A549 (cell line): ENCODE data around the gene DIPK1B. TPM values are rescaled to one million over a fixed set of nuclear protein-coding genes. Genes with fewer than 3 reads are reported as not detected.

ENCODE experiments used
- ATAC-seq, 2 experiments: fragments of 200-7000 bp in 1 of 2; fragments of >200 bp in 1 of 2; cut with Nextera tagmentation in 1 of 2; cut with Tn5 transposase in 1 of 2; 3 replicates each; pipeline versions ENCODE4 v1.8.0 to v1.9.1; 2018 to 2020; ENCODE audit warnings: mild to moderate bottlenecking in 1 of 2, moderate library complexity in 1 of 2
- CTCF ChIA-PET: fragments of 300-600 bp; sonication (Branson Sonifier 250); formaldehyde crosslinking; extraction: SDS; loops from one replicate; lab custom pipeline; 2021; ENCODE audit warnings: antibody characterized with exemption, inconsistent platforms; lab: Yijun Ruan, JAX
- POLR2A ChIA-PET: fragments of 350-600 bp; formaldehyde crosslinking; extraction: SDS; loops from one replicate; lab custom pipeline; 2021; ENCODE audit warnings: antibody characterized with exemption, inconsistent platforms; lab: Yijun Ruan, JAX
- DNase-seq, 2 experiments: peaks; one replicate each; pipeline versions ENCODE4 v3.0.0 to v3.0.0-alpha.2; 2011 to 2016; ENCODE audit warnings: low read depth in 1 of 2, low spot score in 1 of 2
- FAIRE-seq: peaks from 2 replicates; lab custom pipeline; 2011; peaks lifted over from hg19 to GRCh38; lab: Jason Lieb, UNC
- H3K27ac ChIP-seq, 2 experiments: fragments of >200 bp; sonication (Bioruptor Twin); formaldehyde crosslinking; 3 replicates each; pipeline ENCODE4 v1.5.1; 2016 to 2017
- H3K4me1 ChIP-seq: fragments of >200 bp; sonication (Bioruptor Twin); formaldehyde crosslinking; 3 replicates; pipeline ENCODE4 v1.6.1; 2016
- H3K4me2 ChIP-seq: fragments of >200 bp; sonication (Bioruptor Twin); formaldehyde crosslinking; 3 replicates; pipeline ENCODE4 v1.6.1; 2016
- H3K4me3 ChIP-seq: fragments of >200 bp; sonication (Bioruptor Twin); formaldehyde crosslinking; 3 replicates; pipeline ENCODE4 v1.5.1; 2016
- H3K9me3 ChIP-seq: fragments of >200 bp; sonication (Bioruptor Twin); formaldehyde crosslinking; 3 replicates; pipeline ENCODE4 v1.6.1; 2016
- CBX8 ChIP-seq: fragments of 200-600 bp; sonication (generic); IDR thresholded peaks from 2 replicates; pipeline ENCODE4 v1.6.1; 2016
- CEBPB ChIP-seq, 2 experiments: fragments of >200 bp in 1 of 2; sonication (Bioruptor Twin) in 1 of 2; formaldehyde crosslinking in 1 of 2; IDR thresholded peaks; 2 replicates each; pipeline ENCODE4 v1.6.1; 2012 to 2016
- CTCF ChIP-seq: fragments of >200 bp; sonication (Bioruptor Twin); formaldehyde crosslinking; IDR thresholded peaks from 3 replicates; pipeline ENCODE4 v1.5.1; 2016
- ESRRA ChIP-seq: fragments of 150-350 bp; IDR thresholded peaks from 2 replicates; pipeline ENCODE4 v1.6.1; 2014; ENCODE audit warnings: mild to moderate bottlenecking, low read length, borderline replicate concordance
- FOSB ChIP-seq: fragments of 250-450 bp; sonication (Bioruptor Pico); IDR thresholded peaks from 2 replicates; pipeline ENCODE4 v1.5.0; 2020; ENCODE audit warnings: mild to moderate bottlenecking, moderate library complexity
- FOXS1 ChIP-seq: fragments of 250-450 bp; sonication (Bioruptor Pico); IDR thresholded peaks from 2 replicates; pipeline ENCODE4 v1.5.0; 2020; ENCODE audit warnings: mild to moderate bottlenecking, moderate library complexity
- GATA3 ChIP-seq: IDR thresholded peaks from 2 replicates; pipeline ENCODE4 v1.6.1; 2012; ENCODE audit warnings: borderline replicate concordance
- HOXB5 ChIP-seq: fragments of 250-450 bp; sonication (Bioruptor Pico); IDR thresholded peaks from 2 replicates; pipeline ENCODE4 v1.5.0; 2020; ENCODE audit warnings: mild to moderate bottlenecking, moderate library complexity
- JUN ChIP-seq, 2 experiments: fragments of >200 bp; sonication (Bioruptor Twin); formaldehyde crosslinking; IDR thresholded peaks; 2 replicates in 1 of 2; 3 replicates in 1 of 2; pipeline ENCODE4 v1.6.1; 2016 to 2017
- KDM5A ChIP-seq: fragments of 200-600 bp; sonication (generic); IDR thresholded peaks from 2 replicates; pipeline ENCODE4 v1.6.1; 2016; ENCODE audit warnings: antibody characterized with exemption, mild to moderate bottlenecking
- MAZ ChIP-seq: fragments of 150-350 bp; IDR thresholded peaks from 2 replicates; pipeline ENCODE4 v1.6.1; 2014; ENCODE audit warnings: antibody characterized with exemption, low read depth, low read length, borderline replicate concordance
- NFE2L2 ChIP-seq: fragments of 150-350 bp; conservative IDR thresholded peaks from 2 replicates; pipeline ENCODE4 v1.6.1; 2014; ENCODE audit warnings: low read length
- NR3C1 ChIP-seq: fragments of >200 bp; sonication (Bioruptor Twin); formaldehyde crosslinking; IDR thresholded peaks from 3 replicates; pipeline ENCODE4 v1.6.1; 2017
- POLR2A ChIP-seq: IDR thresholded peaks from 2 replicates; pipeline ENCODE4 v1.6.1; 2012; ENCODE audit warnings: mild to moderate bottlenecking, low read length
- POLR2AphosphoS2 ChIP-seq: conservative IDR thresholded peaks from 2 replicates; pipeline ENCODE4 v1.6.1; 2012; ENCODE audit warnings: low read length, improper control_type of control experiment, inconsistent platforms
- RCOR1 ChIP-seq: fragments of 150-350 bp; IDR thresholded peaks from 2 replicates; pipeline ENCODE4 v1.6.1; 2014; ENCODE audit warnings: antibody characterized with exemption, low read length, low read depth
- RFX5 ChIP-seq: fragments of 450-650 bp; IDR thresholded peaks from 2 replicates; pipeline ENCODE4 v1.7.1; 2014; ENCODE audit warnings: antibody characterized with exemption, mild to moderate bottlenecking, moderate library complexity
- SMC3 ChIP-seq: fragments of >200 bp; sonication (Bioruptor Twin); formaldehyde crosslinking; IDR thresholded peaks from 3 replicates; pipeline ENCODE4 v1.6.1; 2018; ENCODE audit warnings: inconsistent platforms
- ZC3H11A ChIP-seq: fragments of 450-650 bp; IDR thresholded peaks from 2 replicates; pipeline ENCODE4 v1.6.1; 2014; ENCODE audit warnings: antibody characterized with exemption, mild to moderate bottlenecking
- ZSCAN20 ChIP-seq: fragments of 250-450 bp; sonication (Bioruptor Pico); IDR thresholded peaks from 2 replicates; pipeline ENCODE4 v1.8.0; 2022; ENCODE audit warnings: mild to moderate bottlenecking, moderate library complexity
- WGBS: methylation state at CpG from one replicate; pipeline ENCODE4 v1.1.6; 2017; ENCODE audit errors: missing lambda C conversion rate; 5-methylcytosine and 5-hydroxymethylcytosine counted together
- polyA plus RNA-seq, 4 experiments: library from polyadenylated mRNA; depleted of rRNA in 3 of 4; stranded (reverse); fragments of >200 nt; fragmentation: RNase III in 1 of 4; extraction: RNeasy Plus Mini Kit Qiagen cat#74134 plus additional on column Dnase treatment in 1 of 4; gene quantifications; 2 replicates in 3 of 4; 3 replicates in 1 of 4; pipeline ENCODE4 v1.2.3, GENCODE V29; 2011 to 2017
- TF ChIP-seq, protein P1 (sequence below): IDR thresholded peaks from 2 replicates; pipeline ENCODE4 v1.6.1; 2012
- TF ChIP-seq, protein P2 (sequence below): fragments of 250-450 bp; sonication (Bioruptor Pico); IDR thresholded peaks from 2 replicates; pipeline ENCODE4 v1.5.0; 2021; ENCODE audit warnings: mild to moderate bottlenecking, moderate library complexity, borderline replicate concordance

DIPK1B gene
- polyA plus RNA-seq, 2 of the 4 experiments (the other 2 are of a cell fraction), result 6.7 TPM

DNA sequence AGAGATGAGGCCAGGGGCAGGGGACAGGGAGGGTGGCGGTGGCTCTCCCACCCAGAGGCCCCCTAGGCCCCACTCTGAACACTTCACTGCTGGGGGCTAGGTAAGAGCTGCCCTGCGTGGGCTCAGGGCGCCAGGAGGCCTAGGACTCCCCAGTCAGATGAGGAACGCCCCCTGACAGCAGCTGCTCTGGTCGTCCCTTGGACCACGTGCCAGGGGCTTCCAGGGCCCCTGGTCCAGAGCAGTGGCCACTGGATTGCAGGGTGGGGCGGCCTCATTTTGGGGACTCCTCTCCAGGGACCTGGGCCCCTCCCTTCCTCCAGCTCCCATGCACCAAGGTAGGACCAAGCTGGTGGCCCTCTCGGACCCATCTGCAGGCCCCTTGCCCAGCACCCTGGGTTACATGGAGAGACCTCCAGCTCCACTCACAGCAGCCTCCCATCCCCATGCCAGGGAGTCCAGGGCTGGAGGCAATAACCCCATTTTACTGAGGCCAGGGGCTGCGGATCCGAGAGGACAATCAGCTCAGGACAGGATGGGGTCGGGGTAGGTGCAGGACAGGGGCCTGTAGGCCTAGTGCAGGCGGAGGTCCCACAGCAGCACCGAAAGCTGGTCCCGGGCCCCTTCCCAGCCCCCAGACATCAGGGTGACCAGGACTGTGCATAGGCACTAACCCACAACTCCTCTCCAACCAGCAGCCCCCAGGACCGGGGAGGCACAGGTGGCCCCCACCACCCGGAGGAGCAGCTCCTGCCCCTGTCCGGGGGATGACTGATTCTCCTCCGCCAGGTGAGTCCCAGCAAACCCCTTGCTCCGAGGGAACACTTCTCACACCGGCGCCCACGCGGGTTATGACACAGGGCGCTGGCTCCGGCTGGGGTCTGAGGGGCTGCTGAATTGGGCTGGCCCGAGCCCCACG, 48.1 kb upstream of the DIPK1B start:
- POLR2A ChIA-PET, result interaction anchor here (1.5 kb wide), 1 partner anchor 29 kb away, joined by 3 read pairs; no protein-coding TSS in a partner anchor
- no peak overlapping the region for H3K4me3 ChIP-seq
- no peak for ATAC-seq
- DNase-seq, result no peak
- no peak overlapping the region; a peak in 1 of 6 replicates for H3K27ac ChIP-seq
- peaks cover 20% of the 10 kb centered on the region for H3K4me1 ChIP-seq
- FAIRE-seq, result no peak
- no peaks in the 10 kb centered on the region for H3K9me3 ChIP-seq
- TF ChIP-seq KDM5A (no peak), CEBPB (IDR thresholded peaks at IDR 0.05) (no peak), ESRRA (no peak), CTCF (no peak), GATA3 (no peak), NFE2L2 (no peak), CBX8 (no peak), POLR2AphosphoS2 (no peak), NR3C1 (no peak), ZSCAN20 (CRISPR knock-in tag) (no peak), POLR2A (no peak), FOSB (CRISPR knock-in tag) (no peak), HOXB5 (CRISPR knock-in tag) (no peak), JUN (IDR thresholded peaks at IDR 0.05) (no peak)
- TF ChIP-seq, protein P1, sequence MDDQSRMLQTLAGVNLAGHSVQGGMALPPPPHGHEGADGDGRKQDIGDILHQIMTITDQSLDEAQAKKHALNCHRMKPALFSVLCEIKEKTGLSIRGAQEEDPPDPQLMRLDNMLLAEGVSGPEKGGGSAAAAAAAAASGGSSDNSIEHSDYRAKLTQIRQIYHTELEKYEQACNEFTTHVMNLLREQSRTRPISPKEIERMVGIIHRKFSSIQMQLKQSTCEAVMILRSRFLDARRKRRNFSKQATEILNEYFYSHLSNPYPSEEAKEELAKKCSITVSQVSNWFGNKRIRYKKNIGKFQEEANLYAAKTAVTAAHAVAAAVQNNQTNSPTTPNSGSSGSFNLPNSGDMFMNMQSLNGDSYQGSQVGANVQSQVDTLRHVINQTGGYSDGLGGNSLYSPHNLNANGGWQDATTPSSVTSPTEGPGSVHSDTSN, result no peak
- TF ChIP-seq, protein P2, sequence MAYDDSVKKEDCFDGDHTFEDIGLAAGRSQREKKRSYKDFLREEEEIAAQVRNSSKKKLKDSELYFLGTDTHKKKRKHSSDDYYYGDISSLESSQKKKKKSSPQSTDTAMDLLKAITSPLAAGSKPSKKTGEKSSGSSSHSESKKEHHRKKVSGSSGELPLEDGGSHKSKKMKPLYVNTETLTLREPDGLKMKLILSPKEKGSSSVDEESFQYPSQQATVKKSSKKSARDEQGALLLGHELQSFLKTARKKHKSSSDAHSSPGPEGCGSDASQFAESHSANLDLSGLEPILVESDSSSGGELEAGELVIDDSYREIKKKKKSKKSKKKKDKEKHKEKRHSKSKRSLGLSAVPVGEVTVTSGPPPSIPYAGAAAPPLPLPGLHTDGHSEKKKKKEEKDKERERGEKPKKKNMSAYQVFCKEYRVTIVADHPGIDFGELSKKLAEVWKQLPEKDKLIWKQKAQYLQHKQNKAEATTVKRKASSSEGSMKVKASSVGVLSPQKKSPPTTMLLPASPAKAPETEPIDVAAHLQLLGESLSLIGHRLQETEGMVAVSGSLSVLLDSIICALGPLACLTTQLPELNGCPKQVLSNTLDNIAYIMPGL (CRISPR knock-in tag), result no peak
- CTCF ChIA-PET, result interaction anchor here (0.8 to 4.5 kb wide), 9 partner anchors 8 to 180 kb away, joined by 3 to 29 read pairs (median 7); no protein-coding TSS in a partner anchor
- peak overlapping the region; percentile 93; the same call in 1 of the 3 replicates for H3K4me2 ChIP-seq
- WGBS, result 97% methylated on average over 18 of the region's 27 CpGs

- Histone ChIP-seq H3K27ac (peak overlapping the region; percentile 77 to 93), H3K9me3 (no peaks in the 10 kb centered on the region), H3K4me3 (peak overlapping the region; percentile 68), H3K4me1 (peaks cover 22% of the 10 kb centered on the region), H3K4me2 (peak overlapping the region; percentile 93)
- no peak for TF ChIP-seq ZC3H11A
- peak; percentile 14; the same call in 1 of the 3 replicates for TF ChIP-seq SMC3
- no peak for TF ChIP-seq RCOR1
- no peak for TF ChIP-seq FOXS1 (CRISPR knock-in tag)
- no peak for TF ChIP-seq RFX5
- TF ChIP-seq MAZ, result no peak
- FAIRE-seq (no peak), ATAC-seq (peak; percentile 43 to 58; a peak in 5 of 6 replicates), DNase-seq (peak in 1 of 2 experiments; percentile 76)
- CTCF ChIA-PET, result interaction anchor here (0.6 to 4.5 kb wide), 9 partner anchors 10 to 213 kb away, joined by 3 to 29 read pairs (median 6); partner anchors contain the start of gene AGPAT2
- POLR2A ChIA-PET, result interaction anchor here (1.5 kb wide), 1 partner anchor 28 kb away, joined by 3 read pairs; no protein-coding TSS in a partner anchor
- 47% methylated on average over 6 of the region's 49 CpGs for WGBS
These were observed 47.2 kb upstream of the DIPK1B start for GRCh38 chr9:136665111-136665703.
